HG02588 (cell line): Measurements from ENCODE around the gene JMJD1C.

Source experiments
- ATAC-seq: cut with Tn5 transposase; IDR thresholded peaks from one replicate; pipeline ENCODE4 v1.9.1; 2021; ENCODE audit warnings: mild to moderate bottlenecking, moderate library complexity; ENCODE audit not compliant: unreplicated experiment

Gene JMJD1C

GRCh38 chr10:63150745-63151144, 315.0 kb downstream of the JMJD1C start:
- no peak for ATAC-seq

- no peak for ATAC-seq
These were observed 319.3 kb downstream of the JMJD1C start for GRCh38 chr10:63146503-63146902.

GRCh38 chr10:63145782-63146181, 320.0 kb downstream of the JMJD1C start:
- no peak for ATAC-seq

DNA sequence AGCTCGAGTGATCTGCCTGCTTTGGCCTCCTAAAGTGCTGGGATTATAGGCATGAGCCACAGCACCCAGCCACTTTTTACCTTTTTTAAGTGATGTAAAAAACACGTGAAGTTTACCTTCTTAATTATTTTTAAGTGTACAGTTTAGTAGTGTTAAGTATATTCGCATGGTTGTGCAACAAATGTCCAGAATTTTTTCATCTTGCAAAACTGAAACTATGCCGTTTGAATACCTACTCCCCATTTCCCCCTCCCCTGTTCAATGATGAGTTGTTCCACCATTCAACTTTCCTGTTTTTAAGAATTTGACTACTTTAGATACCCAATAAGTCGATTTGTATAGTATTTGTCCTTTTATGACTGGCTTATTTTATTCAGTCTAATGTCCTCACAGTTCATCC, 321.8 kb downstream of the JMJD1C start:
- ATAC-seq = no peak

DNA sequence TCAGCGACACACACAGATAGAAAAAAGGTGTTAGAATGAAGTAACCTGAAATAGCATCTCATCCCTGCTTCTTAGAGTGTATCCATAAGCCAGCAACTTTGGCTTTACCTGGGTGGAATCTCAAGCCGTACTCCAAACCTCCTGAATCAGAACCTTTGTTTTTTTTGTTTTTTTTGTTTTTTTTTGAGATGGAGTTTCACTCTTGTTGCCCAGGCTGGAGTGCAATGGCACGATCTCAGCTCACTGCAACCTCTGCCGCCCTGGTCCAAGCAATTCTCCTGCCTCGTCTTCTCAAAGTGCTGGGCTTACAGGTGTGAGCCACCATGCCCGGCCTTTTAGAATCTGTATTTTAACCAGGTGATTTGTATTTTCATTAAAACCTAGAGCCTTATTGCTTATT, 323.6 kb downstream of the JMJD1C start:
- ATAC-seq = no peak

GRCh38 chr10:63140077-63140476, 325.7 kb downstream of the JMJD1C start:
- ATAC-seq = no peak

- no peak for ATAC-seq
These were observed 328.5 kb downstream of the JMJD1C start for GRCh38 chr10:63137306-63137705.

DNA sequence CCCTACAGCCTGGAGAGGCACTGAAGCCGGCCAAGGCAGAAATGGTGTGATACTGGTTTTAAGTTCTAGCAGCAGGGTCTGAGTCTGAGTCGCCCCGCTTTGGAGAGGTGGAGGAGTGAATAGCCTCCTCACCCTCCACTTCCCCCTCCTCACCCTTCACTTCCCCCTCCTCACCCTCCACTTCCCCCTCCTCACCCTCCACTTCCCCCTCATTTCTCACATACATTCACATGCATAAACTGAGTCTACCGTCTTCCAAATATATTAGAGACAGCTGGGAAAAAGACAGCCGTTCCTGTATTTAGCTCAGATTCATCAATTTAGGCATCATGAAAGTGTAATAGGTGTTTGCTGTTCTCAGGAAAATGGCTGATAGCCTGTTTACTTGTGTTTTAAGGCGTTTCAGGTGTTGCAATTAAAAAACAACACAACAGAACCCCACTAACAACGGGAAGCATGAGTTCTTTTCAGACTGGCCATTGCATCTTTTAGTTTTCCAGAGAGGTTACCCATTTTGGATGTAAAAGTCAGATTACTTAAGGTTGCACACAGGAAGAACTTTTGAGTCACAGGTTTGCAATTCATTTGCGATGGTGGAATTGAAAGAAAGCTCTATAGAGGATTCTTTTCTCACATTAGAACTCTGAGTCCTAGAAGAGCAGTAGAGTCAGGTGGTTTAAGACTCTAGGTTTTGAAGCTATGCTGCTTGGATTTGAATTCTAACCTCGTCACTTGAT, 331.8 kb downstream of the JMJD1C start:
- ATAC-seq = no peak

DNA sequence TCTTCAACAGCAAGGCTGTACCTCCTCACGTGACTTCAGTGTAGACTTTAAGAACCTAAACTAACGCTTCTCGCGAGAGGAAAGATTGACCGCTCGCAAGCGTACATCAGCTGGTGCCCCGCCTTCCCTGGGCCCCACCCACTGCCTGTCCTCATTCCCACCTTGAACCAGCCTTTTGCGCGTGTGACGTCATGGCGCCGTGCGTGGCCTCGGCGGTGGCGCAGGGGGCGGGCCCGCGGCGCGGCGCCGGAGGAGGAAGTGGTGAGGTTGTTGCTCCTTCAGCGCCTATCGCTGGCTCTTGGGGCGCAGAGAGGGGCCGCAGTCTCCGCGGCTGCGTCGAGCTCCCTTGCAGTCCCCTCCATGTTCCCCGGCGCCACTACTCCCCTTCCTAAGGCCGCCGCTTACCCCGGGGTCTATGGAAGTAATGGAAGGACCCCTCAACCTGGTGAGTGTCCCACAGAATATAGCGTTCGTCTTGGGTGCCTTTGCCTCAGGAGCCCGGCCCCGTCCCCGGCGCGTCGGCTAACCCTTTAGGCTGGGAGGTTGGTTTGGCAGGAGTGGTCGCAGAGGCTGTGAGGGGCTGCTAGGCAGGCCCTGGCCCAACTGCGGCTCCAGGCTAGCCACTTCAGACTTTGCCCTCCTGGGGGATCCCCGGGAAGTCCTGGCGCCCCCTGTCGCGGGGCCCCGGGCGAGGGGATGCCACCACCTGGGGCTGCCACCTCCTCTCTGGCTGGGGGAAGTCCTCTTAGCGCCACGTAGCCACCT, 332.5 kb downstream of the JMJD1C start, which contains the start of gene NRBF2:
Gene NRBF2 (plus strand): TSS at position 273 of the 765 bp plus-strand sequence. CDS start 143 bp downstream, at position 416.
- ATAC-seq = peak; percentile 96

DNA sequence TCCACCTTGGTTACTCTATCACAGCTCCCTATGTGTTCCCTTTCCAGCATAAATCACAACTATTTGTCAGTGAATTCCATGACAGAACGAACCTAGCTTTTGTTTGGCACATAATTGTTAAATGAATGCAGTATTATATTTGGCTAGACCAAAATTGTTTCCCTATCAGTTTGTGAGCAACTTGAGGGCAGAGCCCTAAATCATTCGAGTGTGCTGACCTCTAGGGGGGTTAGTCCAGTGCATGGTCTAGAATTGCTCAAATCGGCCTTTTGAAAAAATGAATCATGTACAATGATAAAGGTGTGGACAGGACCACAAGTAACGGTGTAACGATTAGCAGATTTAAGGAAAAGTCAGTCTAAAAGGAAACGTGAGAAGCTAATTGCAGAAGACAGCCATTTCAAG, 333.1 kb downstream of the JMJD1C start:
- no peak for ATAC-seq

- no peak for ATAC-seq
These were observed 335.9 kb downstream of the JMJD1C start for GRCh38 chr10:63129888-63130287.

- ATAC-seq = no peak
These were observed 337.3 kb downstream of the JMJD1C start for GRCh38 chr10:63128443-63128842.

- ATAC-seq = no peak
These were observed 340.3 kb downstream of the JMJD1C start for GRCh38 chr10:63125459-63125858.

DNA sequence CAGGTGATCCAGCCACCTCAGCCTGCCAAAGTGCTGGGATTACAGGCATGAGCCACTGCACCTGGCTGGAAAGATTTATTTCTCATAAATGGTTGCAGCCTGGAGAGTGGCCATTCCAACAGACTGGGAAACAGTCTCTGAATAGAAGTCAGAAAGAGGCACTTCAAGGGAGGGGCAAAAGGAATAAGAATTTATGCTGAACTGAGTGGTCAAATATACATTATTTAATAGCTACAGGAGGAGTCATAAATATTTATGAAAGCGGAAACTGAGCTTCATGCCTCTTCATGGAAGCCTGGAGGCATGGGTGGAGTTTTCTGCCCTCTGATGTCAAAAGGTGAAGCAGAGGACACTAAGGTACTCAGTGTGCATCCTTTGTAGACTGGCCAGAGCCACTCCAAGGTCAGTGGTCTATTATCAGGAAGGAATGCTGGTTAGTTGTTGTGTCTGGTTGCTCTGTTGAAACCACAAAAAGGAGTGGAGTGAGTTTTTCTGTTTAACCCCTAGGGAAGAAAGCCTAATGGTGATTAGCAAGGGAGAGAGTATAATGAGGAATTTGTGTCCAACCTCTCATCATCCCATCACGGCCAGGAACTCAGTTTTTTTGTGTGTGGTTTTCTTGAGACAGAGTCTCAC, 341.9 kb downstream of the JMJD1C start:
- ATAC-seq = no peak

DNA sequence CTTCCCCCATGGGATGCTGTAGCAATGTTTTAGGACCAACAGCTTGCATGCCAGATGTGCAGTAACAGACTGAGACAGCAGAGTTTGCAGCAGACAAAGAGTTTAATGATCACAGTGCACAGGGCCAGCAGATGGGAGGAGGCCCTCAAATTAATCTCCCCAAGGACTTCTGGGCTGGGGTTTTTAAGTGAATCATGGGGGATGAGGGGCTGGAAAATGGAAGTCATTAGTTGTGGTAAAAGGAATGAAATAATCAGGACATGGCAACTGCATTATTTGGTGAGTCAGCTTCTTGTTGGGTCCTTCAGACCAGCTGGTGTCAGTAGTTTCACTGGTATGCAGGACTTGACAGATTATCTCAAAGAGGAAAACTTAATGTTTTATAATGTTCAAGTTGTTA, 345.2 kb downstream of the JMJD1C start:
- no peak for ATAC-seq

DNA sequence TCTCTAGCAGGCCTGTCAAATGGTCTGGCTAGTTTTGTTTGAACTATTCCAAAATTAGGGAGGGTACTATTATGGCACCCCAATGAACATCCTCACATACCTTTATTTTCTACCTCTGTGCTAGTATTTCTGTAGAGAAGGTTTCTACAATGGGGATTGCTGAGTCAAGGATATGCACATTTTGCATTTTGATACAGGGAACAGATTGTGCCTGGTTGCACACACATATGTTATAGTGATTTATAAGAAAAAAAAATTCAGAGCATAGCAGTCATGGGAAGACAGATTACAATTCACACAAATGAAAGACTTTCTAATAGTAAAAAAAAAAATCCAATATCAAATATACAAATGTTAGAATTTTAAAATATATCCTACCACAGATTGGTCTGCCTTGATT, 346.7 kb downstream of the JMJD1C start:
- no peak for ATAC-seq
